ENCODE measurements around the gene BCAS3. TPM values are rescaled to one million over a fixed set of nuclear protein-coding genes. Genes with fewer than 3 reads are reported as not detected.

The BCAS3 gene
- total RNA-seq, 2 donors from 2014 or later, result 28.0 to 37.7 TPM

DNA sequence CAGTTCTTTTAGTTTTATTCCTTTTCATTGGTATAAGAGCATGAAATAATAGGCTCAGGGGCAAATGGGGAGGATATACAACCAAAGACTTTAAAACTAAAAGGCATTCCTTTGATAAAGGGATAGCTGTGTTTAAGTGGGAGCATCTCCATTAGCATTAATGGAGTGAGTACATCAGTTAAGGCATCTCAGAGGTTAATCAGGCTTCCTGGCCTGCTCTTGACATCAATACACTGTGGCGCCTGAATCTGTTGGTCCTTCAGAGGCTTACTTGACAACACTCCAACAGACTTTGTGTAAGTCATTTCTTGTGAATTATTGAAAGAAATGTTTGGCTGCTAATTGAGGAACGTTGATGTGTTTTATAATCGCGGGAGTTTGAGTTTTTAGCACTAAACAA, 230.7 kb downstream of the BCAS3 start:
- 89% methylated on average over 4 of the region's 4 CpGs; no CpG with 5 or more reads in 1 of the 2 experiments for WGBS, 2 experiments (ENCODE audit: insufficient coverage in 1 of 2, insufficient read length in 1 of 2)
- H3K4me3 Mint-ChIP-seq, result no peak overlapping the region
- TF ChIP-seq CTCF (conservative IDR thresholded peaks at IDR 0.05), result no peak
- peaks cover 2% of the 10 kb centered on the region for H3K36me3 Mint-ChIP-seq (ENCODE audit: low read depth)
- no peak overlapping the region for H3K4me3 ChIP-seq (ENCODE audit: low read length)
- peaks cover 6% of the 10 kb centered on the region for H3K4me1 Mint-ChIP-seq
- no peaks in the 10 kb centered on the region for H3K4me1 ChIP-seq (ENCODE audit: control insufficient read depth, insufficient read depth, low read length)
- H3K9ac ChIP-seq (ENCODE audit: extremely low read depth, low read length, poor library complexity, severe bottlenecking), result no peak overlapping the region
- no peak overlapping the region for H3K27ac Mint-ChIP-seq
- DNase-seq, result no peak
- H3K27me3 ChIP-seq (ENCODE audit: control insufficient read depth, insufficient read depth, low read length, poor library complexity, severe bottlenecking), result no peaks in the 10 kb centered on the region
- no peaks in the 10 kb centered on the region for H3K36me3 ChIP-seq (ENCODE audit: control insufficient read depth, insufficient read depth, low read length)
- H3K9me3 Mint-ChIP-seq, result no peaks in the 10 kb centered on the region
- H3K27me3 Mint-ChIP-seq (ENCODE audit: insufficient read depth), result no peaks in the 10 kb centered on the region
- H3K27ac ChIP-seq (ENCODE audit: low read depth, low read length), result no peak overlapping the region
- no peaks in the 10 kb centered on the region for H3K9me3 ChIP-seq (ENCODE audit: control insufficient read depth, low read length)

- Histone ChIP-seq H3K36me3 (ENCODE audit: control insufficient read depth, insufficient read depth, low read length) (no peaks in the 10 kb centered on the region), H3K27me3 (ENCODE audit: control insufficient read depth, insufficient read depth, low read length, poor library complexity, severe bottlenecking) (no peaks in the 10 kb centered on the region), H3K9me3 (ENCODE audit: control insufficient read depth, low read length) (no peaks in the 10 kb centered on the region), H3K4me3 (ENCODE audit: low read length) (no peak overlapping the region), H3K27ac (ENCODE audit: low read depth, low read length) (no peak overlapping the region), H3K4me1 (ENCODE audit: control insufficient read depth, insufficient read depth, low read length) (no peaks in the 10 kb centered on the region), H3K9ac (ENCODE audit: extremely low read depth, low read length, poor library complexity, severe bottlenecking) (no peak overlapping the region)
- DNase-seq, result no peak
- Mint-ChIP-seq H3K4me1 (peaks cover 6% of the 10 kb centered on the region), H3K9me3 (no peaks in the 10 kb centered on the region), H3K27me3 (ENCODE audit: insufficient read depth) (no peaks in the 10 kb centered on the region), H3K36me3 (ENCODE audit: low read depth) (peaks cover under 1% of the 10 kb centered on the region), H3K4me3 (no peak overlapping the region), H3K27ac (no peak overlapping the region)
- TF ChIP-seq CTCF (conservative IDR thresholded peaks at IDR 0.05), result no peak
- no CpG with 5 or more reads among the region's 1 CpG for WGBS, 2 experiments (ENCODE audit: insufficient coverage in 1 of 2, insufficient read length in 1 of 2)
Measured at GRCh38 chr17:60909405-60909804, 231.8 kb downstream of the BCAS3 start.

DNA sequence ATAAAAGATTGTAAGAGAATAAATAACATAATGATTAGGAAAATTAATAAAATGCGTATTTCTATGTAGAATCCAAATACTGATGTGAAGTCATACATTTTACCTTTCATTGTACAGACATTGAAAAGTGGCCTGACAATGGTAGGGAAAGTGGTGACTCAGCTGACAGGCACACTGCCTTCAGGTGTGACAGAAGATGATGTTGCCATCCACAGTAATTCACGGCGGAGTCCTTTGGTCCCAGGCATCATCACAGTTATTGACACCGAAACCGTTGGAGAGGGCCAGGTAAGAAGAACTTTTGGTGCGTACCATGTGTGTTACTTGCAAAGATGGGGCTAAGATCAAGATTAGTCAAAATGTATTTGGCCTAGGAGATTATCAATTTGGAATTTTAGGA, 232.8 kb downstream of the BCAS3 start:
- Mint-ChIP-seq H3K27me3 (ENCODE audit: insufficient read depth) (no peaks in the 10 kb centered on the region), H3K4me3 (no peak overlapping the region), H3K4me1 (peaks cover 6% of the 10 kb centered on the region), H3K9me3 (peaks cover 4% of the 10 kb centered on the region), H3K27ac (no peak overlapping the region), H3K36me3 (ENCODE audit: low read depth) (peaks cover 4% of the 10 kb centered on the region)
- no peaks in the 10 kb centered on the region for H3K4me1 ChIP-seq (ENCODE audit: control insufficient read depth, insufficient read depth, low read length)
- H3K9ac ChIP-seq (ENCODE audit: extremely low read depth, low read length, poor library complexity, severe bottlenecking), result no peak overlapping the region
- TF ChIP-seq CTCF (conservative IDR thresholded peaks at IDR 0.05), result no peak
- DNase-seq, result no peak
- no peaks in the 10 kb centered on the region for H3K36me3 ChIP-seq (ENCODE audit: control insufficient read depth, insufficient read depth, low read length)
- no peak overlapping the region for H3K4me3 ChIP-seq (ENCODE audit: low read length)
- no peaks in the 10 kb centered on the region for H3K9me3 ChIP-seq (ENCODE audit: control insufficient read depth, low read length)
- WGBS, 2 experiments (ENCODE audit: insufficient coverage in 1 of 2, insufficient read length in 1 of 2), result 95 to 98% methylated on average over 6 of the region's 6 CpGs
- no peak overlapping the region for H3K27ac ChIP-seq (ENCODE audit: low read depth, low read length)
- no peaks in the 10 kb centered on the region for H3K27me3 ChIP-seq (ENCODE audit: control insufficient read depth, insufficient read depth, low read length, poor library complexity, severe bottlenecking)
